NK-92 treated with Interleukin-12 subunit alpha and Interleukin-12 subunit beta, amount 100 ng/mL, for 24 hours (cell line): ENCODE measurements around the gene ZFPM1.

Source experiments
- DNase-seq: peaks from one replicate; lab custom pipeline; 2025; lab: John Stamatoyannopoulos, UW

Gene ZFPM1

GRCh38 chr16:88527937-88528743, 75.1 kb downstream of the ZFPM1 start:
- no peak for DNase-seq

DNA sequence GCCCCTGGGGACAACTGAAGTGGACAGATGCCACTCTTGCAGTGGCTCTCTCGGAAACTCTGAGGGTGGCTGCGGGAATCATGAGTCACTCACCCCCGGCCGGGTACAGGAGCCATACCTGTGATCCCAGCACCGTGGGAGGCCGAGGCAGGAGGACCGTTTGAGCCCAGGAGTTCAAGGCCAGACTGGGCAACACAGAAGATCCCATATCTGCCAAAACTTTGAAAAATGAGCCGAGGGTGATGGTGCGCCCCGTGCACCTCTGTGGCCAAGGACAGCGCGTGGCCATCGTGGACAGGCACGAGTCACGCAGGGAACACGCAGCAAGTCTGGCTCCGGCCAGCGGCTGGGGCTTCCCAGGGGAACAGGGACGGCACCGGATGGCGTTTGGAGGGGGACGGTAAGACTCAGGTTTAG, 75.8 kb downstream of the ZFPM1 start:
- DNase-seq, result no peak

GRCh38 chr16:88529596-88529995, 76.5 kb downstream of the ZFPM1 start:
- DNase-seq, result no peak

GRCh38 chr16:88530051-88530857, 77.2 kb downstream of the ZFPM1 start:
- DNase-seq, result no peak

- no peak for DNase-seq
These were observed 77.8 kb downstream of the ZFPM1 start for GRCh38 chr16:88530858-88531203.

DNA sequence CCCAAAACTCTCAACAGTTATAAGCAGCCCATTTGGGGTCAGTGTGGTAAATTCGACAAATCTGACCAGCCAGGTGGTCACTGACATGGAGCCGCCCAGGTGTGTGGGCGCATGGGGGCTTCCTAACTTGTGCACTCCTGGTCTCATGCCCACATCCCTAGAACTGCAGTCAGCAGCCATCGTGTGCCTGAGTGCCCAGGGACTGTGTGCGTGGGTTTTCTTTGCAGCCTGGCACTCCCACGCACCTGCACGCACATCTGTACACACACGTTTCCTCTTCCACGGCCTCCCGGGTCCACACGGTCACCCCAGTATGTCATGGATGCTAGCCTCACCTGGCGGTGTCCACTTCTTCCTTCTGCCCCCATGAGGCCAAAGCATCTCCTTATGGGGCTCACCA, 78.3 kb downstream of the ZFPM1 start:
- no peak for DNase-seq

DNA sequence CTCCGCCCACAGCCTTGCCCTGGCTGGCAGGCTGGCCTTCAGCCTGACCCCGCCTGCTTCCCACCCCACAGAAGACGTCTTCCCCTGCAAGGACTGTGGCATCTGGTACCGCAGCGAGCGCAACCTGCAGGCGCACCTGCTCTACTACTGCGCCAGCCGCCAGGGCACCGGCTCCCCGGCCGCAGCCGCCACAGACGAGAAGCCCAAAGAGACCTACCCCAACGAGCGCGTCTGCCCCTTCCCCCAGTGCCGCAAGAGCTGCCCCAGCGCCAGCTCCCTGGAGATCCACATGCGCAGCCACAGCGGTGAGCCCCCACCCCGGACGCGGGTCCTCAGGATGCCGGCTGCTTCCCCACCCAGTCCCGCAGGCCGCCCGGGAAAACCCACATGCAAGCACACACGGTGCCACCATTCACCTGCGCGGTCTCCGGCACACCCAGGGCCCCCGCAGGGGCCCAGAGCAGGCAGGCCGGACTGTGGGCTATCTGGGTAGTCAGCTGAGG, 78.9 kb downstream of the ZFPM1 start:
- DNase-seq, result no peak

GRCh38 chr16:88532434-88533241, 79.6 kb downstream of the ZFPM1 start:
- DNase-seq, result no peak

DNA sequence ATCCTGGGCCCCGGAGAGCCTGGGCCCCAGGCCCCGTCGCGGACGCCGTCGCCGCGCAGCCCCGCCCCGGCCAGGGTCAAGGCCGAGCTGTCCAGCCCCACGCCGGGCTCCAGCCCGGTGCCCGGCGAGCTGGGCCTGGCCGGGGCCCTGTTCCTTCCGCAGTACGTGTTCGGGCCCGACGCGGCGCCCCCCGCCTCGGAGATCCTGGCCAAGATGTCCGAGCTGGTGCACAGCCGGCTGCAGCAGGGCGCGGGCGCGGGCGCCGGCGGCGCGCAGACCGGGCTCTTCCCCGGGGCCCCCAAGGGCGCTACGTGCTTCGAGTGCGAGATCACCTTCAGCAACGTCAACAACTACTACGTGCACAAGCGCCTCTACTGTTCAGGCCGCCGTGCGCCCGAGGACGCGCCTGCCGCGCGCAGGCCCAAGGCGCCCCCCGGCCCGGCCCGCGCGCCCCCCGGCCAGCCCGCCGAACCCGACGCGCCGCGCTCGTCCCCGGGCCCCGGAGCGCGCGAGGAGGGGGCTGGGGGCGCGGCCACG, 80.4 kb downstream of the ZFPM1 start:
- DNase-seq, result no peak

DNA sequence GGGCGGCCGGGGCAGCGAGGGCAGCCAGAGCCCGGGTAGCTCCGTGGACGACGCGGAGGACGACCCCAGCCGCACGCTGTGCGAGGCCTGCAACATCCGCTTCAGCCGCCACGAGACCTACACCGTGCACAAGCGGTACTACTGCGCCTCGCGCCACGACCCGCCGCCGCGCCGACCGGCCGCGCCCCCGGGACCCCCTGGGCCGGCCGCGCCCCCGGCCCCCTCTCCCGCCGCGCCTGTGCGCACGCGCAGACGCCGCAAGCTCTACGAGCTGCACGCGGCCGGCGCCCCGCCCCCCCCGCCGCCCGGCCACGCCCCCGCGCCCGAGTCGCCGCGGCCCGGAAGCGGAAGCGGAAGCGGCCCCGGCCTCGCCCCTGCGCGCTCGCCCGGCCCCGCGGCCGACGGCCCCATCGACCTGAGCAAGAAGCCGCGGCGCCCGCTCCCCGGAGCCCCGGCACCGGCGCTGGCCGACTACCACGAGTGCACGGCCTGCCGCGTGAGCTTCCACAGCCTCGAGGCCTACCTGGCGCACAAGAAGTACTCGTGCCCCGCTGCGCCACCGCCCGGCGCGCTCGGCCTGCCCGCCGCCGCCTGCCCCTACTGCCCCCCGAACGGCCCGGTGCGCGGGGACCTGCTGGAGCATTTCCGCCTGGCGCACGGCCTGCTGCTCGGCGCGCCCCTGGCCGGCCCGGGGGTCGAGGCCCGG, 81.0 kb downstream of the ZFPM1 start:
- peak; percentile 59 for DNase-seq

- DNase-seq, result no peak
These were observed 81.6 kb downstream of the ZFPM1 start for GRCh38 chr16:88534638-88535190.

DNA sequence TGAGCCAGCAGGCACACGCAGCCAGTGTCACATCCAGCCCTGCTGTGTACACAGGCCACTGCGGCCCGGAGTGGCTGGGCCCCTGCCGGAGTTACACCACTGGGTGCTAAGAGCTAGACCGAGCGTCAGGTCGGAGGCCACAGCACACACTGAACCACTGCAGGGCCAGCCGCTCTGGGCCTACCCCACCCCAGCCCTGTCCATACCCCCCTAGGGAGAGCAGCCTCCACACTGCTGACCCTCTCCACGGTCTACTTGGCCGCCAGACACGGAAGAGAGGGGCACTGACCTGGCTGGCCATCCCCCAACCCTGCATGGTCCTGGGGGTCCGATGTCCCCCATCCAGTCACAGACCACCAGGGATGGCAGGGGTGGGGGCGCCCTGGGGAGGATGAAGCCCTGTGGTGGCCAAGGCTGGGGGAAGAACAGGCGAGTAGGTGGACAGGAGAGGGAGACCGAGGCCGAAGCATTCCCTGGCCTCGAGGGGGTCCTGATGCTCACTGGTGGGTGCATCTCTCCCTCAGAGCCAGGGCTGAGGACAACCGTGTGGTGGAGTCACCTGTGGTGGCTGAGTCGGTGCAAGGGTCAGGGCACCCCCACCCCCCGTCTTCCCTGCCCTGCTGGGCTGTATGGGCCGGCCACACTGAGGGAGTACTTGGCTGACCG, 82.2 kb downstream of the ZFPM1 start:
- DNase-seq, result no peak

GRCh38 chr16:88535857-88536222, 82.8 kb downstream of the ZFPM1 start:
- DNase-seq, result no peak

GRCh38 chr16:88536510-88536909, 83.4 kb downstream of the ZFPM1 start:
- no peak for DNase-seq

DNA sequence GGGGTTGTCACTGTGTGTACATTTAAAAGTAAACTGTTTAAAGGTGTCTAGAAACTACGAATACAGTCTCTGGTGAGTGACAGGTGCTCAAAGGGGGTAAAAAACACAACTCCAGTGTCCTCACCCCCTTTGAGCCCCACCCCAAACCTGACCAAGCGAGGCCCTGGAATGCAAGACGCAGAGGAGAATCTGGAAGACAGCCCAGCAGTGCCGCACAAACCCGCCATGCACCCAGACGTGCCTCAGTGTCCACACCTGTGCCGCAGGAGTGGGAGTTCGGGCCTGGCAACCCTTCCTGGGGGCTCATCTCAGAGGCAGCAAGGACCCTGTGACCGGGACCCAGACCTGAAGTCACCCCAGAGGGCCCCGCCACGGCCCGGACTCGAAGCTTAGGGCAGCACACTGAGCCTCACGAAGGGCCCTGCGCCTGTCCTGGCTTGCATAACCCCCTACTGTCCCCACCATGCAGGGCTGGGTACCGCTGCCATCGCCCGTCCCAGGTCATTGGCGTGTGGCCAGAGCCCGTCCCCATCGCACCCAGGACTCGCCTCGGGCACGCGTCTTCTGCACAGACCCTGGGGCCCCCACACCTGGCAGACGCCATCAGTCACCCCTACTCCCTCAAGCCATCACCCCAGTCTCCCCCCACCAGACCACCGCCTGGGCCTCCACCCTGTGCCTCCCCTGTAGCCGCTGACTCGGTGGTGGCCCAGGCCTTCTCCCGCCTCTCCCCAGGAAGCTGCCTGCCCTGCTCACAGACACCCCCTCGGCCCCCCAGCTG, 84.1 kb downstream of the ZFPM1 start:
- DNase-seq, result no peak

GRCh38 chr16:88537859-88538258, 84.8 kb downstream of the ZFPM1 start:
- no peak for DNase-seq

- DNase-seq, result no peak
These were observed 85.4 kb downstream of the ZFPM1 start for GRCh38 chr16:88538366-88539060.

DNA sequence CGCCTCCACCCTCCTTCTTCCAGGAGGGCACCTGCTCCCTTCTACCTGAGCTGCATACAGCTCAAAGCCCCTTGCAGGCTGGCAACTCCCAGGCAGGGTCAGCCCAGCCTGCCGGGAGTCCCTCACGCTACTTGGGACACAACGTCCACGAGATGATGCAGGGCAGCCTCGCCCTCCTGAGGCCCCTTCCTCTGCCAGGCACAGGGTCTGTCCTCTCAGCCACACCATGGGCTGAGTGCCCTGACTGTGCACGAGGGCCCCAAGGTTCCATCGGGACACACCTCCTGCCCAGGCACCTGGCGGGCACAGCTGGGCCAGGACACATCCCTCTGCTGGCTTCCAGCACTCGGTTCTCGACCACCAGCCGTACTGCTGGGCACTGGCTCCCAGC, 86.2 kb downstream of the ZFPM1 start:
- DNase-seq, result no peak

DNA sequence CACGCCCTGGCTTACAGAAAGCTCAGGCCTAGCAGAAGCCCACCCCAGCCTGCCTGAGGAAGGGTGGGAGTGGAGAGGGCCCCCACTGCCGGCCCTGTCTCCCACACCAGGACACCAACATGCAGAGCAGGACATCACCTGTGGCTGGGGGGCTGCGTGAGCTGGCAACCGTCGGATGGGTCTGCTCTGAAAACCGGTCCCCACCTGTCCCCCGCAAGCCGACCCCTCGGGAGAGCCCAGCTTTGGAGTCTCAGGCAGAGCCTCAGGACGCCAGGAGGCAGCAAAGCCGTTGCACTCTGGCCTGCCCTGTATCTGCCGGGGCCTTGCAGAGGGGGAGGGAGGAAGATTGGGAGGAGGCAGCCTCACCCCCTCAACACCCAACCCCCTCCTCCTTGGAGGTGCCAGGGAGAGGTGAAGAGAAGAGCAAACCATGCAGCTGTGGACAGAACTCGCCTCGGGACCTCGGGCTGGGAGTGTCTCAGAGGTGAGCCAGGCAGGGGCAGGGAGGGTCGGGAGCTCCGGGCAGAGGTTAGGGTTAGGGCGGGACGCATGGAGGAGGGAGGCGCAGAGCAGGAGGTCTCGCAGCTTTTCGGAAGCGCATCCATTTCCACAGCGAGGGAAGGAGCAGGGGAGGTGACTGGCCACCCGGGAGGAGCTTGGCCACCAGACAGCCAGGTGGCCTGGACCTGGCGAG, 86.7 kb downstream of the ZFPM1 start:
- DNase-seq, result no peak
